Colonic mucosa (tissue), 4 donors: Measurements from ENCODE around the gene SLFN13. TPM values are rescaled to one million over a fixed set of nuclear protein-coding genes. Genes with fewer than 3 reads are reported as not detected.
"Not testable (repeated sequence)": the region's sequence is repeated elsewhere in the genome, so short reads cannot be mapped to it uniquely, and the experiment has no call there.

Experiments used
- DNase-seq: peaks from one replicate; pipeline ENCODE4 v3.0.0-alpha.2; 2020
- H3K27ac ChIP-seq: fragments of 200-600 bp; one replicate; pipeline ENCODE4 v1.8.0; 2021
- H3K27me3 ChIP-seq: fragments of 200-600 bp; one replicate; pipeline ENCODE4 v1.8.0; 2021
- H3K36me3 ChIP-seq: fragments of 200-600 bp; one replicate; pipeline ENCODE4 v1.8.0; 2021
- H3K4me1 ChIP-seq: fragments of 200-600 bp; one replicate; pipeline ENCODE4 v1.8.0; 2021; ENCODE audit warnings: mild to moderate bottlenecking
- H3K4me3 ChIP-seq: fragments of 200-600 bp; one replicate; pipeline ENCODE4 v1.8.0; 2021
- H3K9ac ChIP-seq, 2 donors: one replicate each; pipeline ENCODE4 v1.7.0; 2013; ENCODE audit warnings: control low read depth in 2 of 2, low read depth in 2 of 2, low read length in 2 of 2
- H3K9me3 ChIP-seq: fragments of 200-600 bp; one replicate; pipeline ENCODE4 v1.8.0; 2021
- CTCF ChIP-seq: fragments of 200-600 bp; IDR thresholded peaks from one replicate; pipeline ENCODE4 v1.8.0; 2022; ENCODE audit warnings: antibody characterized with exemption, mild to moderate bottlenecking
- intact Hi-C: fragments of 100-400 bp; cut with DNase I; formaldehyde crosslinking; loops from one replicate; pipeline ENCODE4 v1.14.1; 2022
- total RNA-seq, 2 donors: library from RNA; stranded (reverse); fragmentation: NEBNext Ultra II Directional in 1 of 2; extraction: Animal tissue kit (Norgen Biotek cat#: 25700) in 1 of 2; gene quantifications; one replicate each; pipeline ENCODE4 v1.2.1, GENCODE V29; 2021
- donor health status: healthy.
- donor health status: DM: no; HTN: no; CAD: no.
- donor health status: DM: no; HTN: no; CAD: no.

The SLFN13 gene
- total RNA-seq, 2 donors from 2014 or later = 6.2 to 10.2 TPM

- no peaks in the 10 kb centered on the region for H3K27me3 ChIP-seq
- H3K4me1 ChIP-seq = no peaks in the 10 kb centered on the region
- no peak for TF ChIP-seq CTCF
- H3K4me3 ChIP-seq = no peak overlapping the region
- DNase-seq = no peak
- H3K27ac ChIP-seq = no peak overlapping the region
- H3K9ac ChIP-seq = no peak overlapping the region
- H3K36me3 ChIP-seq = no peaks in the 10 kb centered on the region
- intact Hi-C loops = no loop called here
- no peaks in the 10 kb centered on the region for H3K9me3 ChIP-seq
Observed at GRCh38 chr17:35468475-35468874, 19.9 kb upstream of the SLFN13 start.

- H3K27ac ChIP-seq = no peak overlapping the region
- no peaks in the 10 kb centered on the region for H3K36me3 ChIP-seq
- no peaks in the 10 kb centered on the region for H3K9me3 ChIP-seq
- intact Hi-C loops = no loop called here
- H3K4me3 ChIP-seq = no peak overlapping the region
- no peaks in the 10 kb centered on the region for H3K4me1 ChIP-seq
- no peak for DNase-seq
- no peak overlapping the region for H3K9ac ChIP-seq
- no peak for TF ChIP-seq CTCF
- H3K27me3 ChIP-seq = no peaks in the 10 kb centered on the region
Observed at GRCh38 chr17:35467824-35468223, 19.3 kb upstream of the SLFN13 start.

GRCh38 chr17:35460354-35460851, 11.8 kb upstream of the SLFN13 start:
- peak overlapping the region; percentile 19 for H3K4me3 ChIP-seq
- no peaks in the 10 kb centered on the region for H3K4me1 ChIP-seq
- peak overlapping the region in 1 of 2 donors; percentile 12 for H3K9ac ChIP-seq
- no peak overlapping the region for H3K27ac ChIP-seq
- peak; percentile 82 for DNase-seq
- TF ChIP-seq CTCF = no peak
- H3K27me3 ChIP-seq = no peaks in the 10 kb centered on the region
- no peaks in the 10 kb centered on the region for H3K9me3 ChIP-seq
- no peaks in the 10 kb centered on the region for H3K36me3 ChIP-seq
- intact Hi-C loops = no loop called here

- H3K4me1 ChIP-seq, H3K9ac ChIP-seq, H3K4me3 ChIP-seq, intact Hi-C loops, DNase-seq, H3K27me3 ChIP-seq, H3K27ac ChIP-seq, H3K9me3 ChIP-seq, H3K36me3 ChIP-seq: not testable (repeated sequence)
Observed at GRCh38 chr17:35454035-35454434, 5.5 kb upstream of the SLFN13 start.

- Histone ChIP-seq H3K9me3 (no peaks in the 10 kb centered on the region), H3K4me1 (no peaks in the 10 kb centered on the region), H3K9ac (no peak overlapping the region), H3K27ac (no peak overlapping the region), H3K4me3 (no peak overlapping the region), H3K27me3 (no peaks in the 10 kb centered on the region), H3K36me3 (no peaks in the 10 kb centered on the region)
- TF ChIP-seq CTCF = no peak
- intact Hi-C loops = no loop called here
- no peak for DNase-seq
Observed at GRCh38 chr17:35453171-35453570, 4.6 kb upstream of the SLFN13 start.

GRCh38 chr17:35449371-35449931, 885 bp upstream of the SLFN13 start:
- TF ChIP-seq CTCF = no peak
- peak overlapping the region; percentile 12 for H3K4me3 ChIP-seq
- H3K9me3 ChIP-seq = no peaks in the 10 kb centered on the region
- peak overlapping the region; percentile 57 to 62 for H3K9ac ChIP-seq
- H3K4me1 ChIP-seq = no peaks in the 10 kb centered on the region
- no peak for DNase-seq
- intact Hi-C loops = no loop called here
- H3K36me3 ChIP-seq = no peaks in the 10 kb centered on the region
- no peaks in the 10 kb centered on the region for H3K27me3 ChIP-seq
- no peak overlapping the region for H3K27ac ChIP-seq
